Smooth muscle cell (in vitro differentiated cells): ENCODE measurements around the gene ZNF669. TPM values are rescaled to one million over a fixed set of nuclear protein-coding genes. Genes with fewer than 3 reads are reported as not detected.

Experiments used
- DNase-seq: peaks from one replicate; lab custom pipeline; 2025; ENCODE audit not compliant: unreplicated experiment; lab: John Stamatoyannopoulos, UW
- H2AFZ ChIP-seq: fragments of 200-600 bp; sonication (generic); 2 replicates; pipeline ENCODE4 v1.6.0; 2016; ENCODE audit warnings: antibody characterized with exemption, low read depth, mild to moderate bottlenecking
- H3F3A ChIP-seq: fragments of 200-600 bp; sonication (generic); 2 replicates; pipeline ENCODE4 v1.6.0; 2017; ENCODE audit warnings: antibody characterized with exemption, low read depth
- H3K27ac ChIP-seq: fragments of 200-600 bp; sonication (generic); 2 replicates; pipeline ENCODE4 v1.5.1; 2016; ENCODE audit warnings: low read depth, mild to moderate bottlenecking
- H3K27me3 ChIP-seq: fragments of 200-600 bp; sonication (generic); 2 replicates; pipeline ENCODE4 v1.6.1; 2016; ENCODE audit warnings: low read depth, mild to moderate bottlenecking
- H3K36me3 ChIP-seq: fragments of 200-600 bp; sonication (generic); 2 replicates; pipeline ENCODE4 v1.5.1; 2016; ENCODE audit warnings: low read depth
- H3K4me1 ChIP-seq: fragments of 200-600 bp; sonication (generic); 2 replicates; pipeline ENCODE4 v1.5.1; 2016; ENCODE audit warnings: low read depth
- H3K4me2 ChIP-seq: fragments of 200-600 bp; sonication (generic); 2 replicates; pipeline ENCODE4 v1.6.0; 2016; ENCODE audit warnings: mild to moderate bottlenecking
- H3K4me3 ChIP-seq: fragments of 200-600 bp; sonication (generic); 2 replicates; pipeline ENCODE4 v1.5.1; 2016; ENCODE audit warnings: mild to moderate bottlenecking
- H3K79me2 ChIP-seq: fragments of 200-600 bp; sonication (generic); 2 replicates; pipeline ENCODE4 v1.6.0; 2016; ENCODE audit warnings: low read depth, mild to moderate bottlenecking
- H3K9ac ChIP-seq: fragments of 200-600 bp; sonication (generic); 2 replicates; pipeline ENCODE4 v1.6.0; 2016; ENCODE audit warnings: low read depth
- H3K9me3 ChIP-seq: fragments of 200-600 bp; sonication (generic); replicated peaks from 2 replicates; pipeline ENCODE4 v1.5.1; 2016; ENCODE audit warnings: low read depth
- H4K20me1 ChIP-seq: fragments of 200-600 bp; sonication (generic); 2 replicates; pipeline ENCODE4 v1.6.0; 2016; ENCODE audit warnings: low read depth
- WGBS: methylation state at CpG from one replicate; pipeline ENCODE4 v1.1.7; 2016; ENCODE audit warnings: low lambda C conversion rate; 5-methylcytosine and 5-hydroxymethylcytosine counted together
- polyA plus RNA-seq: library from polyadenylated mRNA; unstranded; fragments of >200 nt; fragmentation: Nextera tagmentation; extraction: Ambion mirVana; gene quantifications from 2 replicates; pipeline ENCODE4 v1.2.1, GENCODE V29; 2016
- total RNA-seq: library from RNA; depleted of rRNA; stranded (reverse); fragments of >200 nt; gene quantifications from 2 replicates; pipeline ENCODE4 v1.2.3, GENCODE V29; 2014
- TF ChIP-seq, protein P1 (sequence below): fragments of 200-600 bp; sonication (generic); IDR thresholded peaks from 2 replicates; pipeline ENCODE4 v1.5.1; 2017; ENCODE audit warnings: borderline replicate concordance, mild to moderate bottlenecking, antibody characterized with exemption; ENCODE audit not compliant: insufficient read depth, poor library complexity, severe bottlenecking

Gene ZNF669
- total and polyA plus RNA-seq, 2 experiments from 2014 or later: 3.7 to 17.2 TPM

GRCh38 chr1:247096958-247097357 lies 7.2 kb downstream of the ZNF669 start:
- Histone ChIP-seq H3K27ac (no peak overlapping the region), H2AFZ (no peak overlapping the region), H3K9me3 (peaks cover 27% of the 10 kb centered on the region), H4K20me1 (no peaks in the 10 kb centered on the region), H3K27me3 (no peaks in the 10 kb centered on the region), H3K4me2 (no peak overlapping the region), H3K36me3 (peaks cover 33% of the 10 kb centered on the region), H3F3A (no peaks in the 10 kb centered on the region), H3K9ac (no peak overlapping the region), H3K4me3 (no peak overlapping the region), H3K79me2 (peaks cover 12% of the 10 kb centered on the region), H3K4me1 (no peaks in the 10 kb centered on the region)
- 90% methylated on average over 5 of the region's 5 CpGs for WGBS
- TF ChIP-seq, protein P1, sequence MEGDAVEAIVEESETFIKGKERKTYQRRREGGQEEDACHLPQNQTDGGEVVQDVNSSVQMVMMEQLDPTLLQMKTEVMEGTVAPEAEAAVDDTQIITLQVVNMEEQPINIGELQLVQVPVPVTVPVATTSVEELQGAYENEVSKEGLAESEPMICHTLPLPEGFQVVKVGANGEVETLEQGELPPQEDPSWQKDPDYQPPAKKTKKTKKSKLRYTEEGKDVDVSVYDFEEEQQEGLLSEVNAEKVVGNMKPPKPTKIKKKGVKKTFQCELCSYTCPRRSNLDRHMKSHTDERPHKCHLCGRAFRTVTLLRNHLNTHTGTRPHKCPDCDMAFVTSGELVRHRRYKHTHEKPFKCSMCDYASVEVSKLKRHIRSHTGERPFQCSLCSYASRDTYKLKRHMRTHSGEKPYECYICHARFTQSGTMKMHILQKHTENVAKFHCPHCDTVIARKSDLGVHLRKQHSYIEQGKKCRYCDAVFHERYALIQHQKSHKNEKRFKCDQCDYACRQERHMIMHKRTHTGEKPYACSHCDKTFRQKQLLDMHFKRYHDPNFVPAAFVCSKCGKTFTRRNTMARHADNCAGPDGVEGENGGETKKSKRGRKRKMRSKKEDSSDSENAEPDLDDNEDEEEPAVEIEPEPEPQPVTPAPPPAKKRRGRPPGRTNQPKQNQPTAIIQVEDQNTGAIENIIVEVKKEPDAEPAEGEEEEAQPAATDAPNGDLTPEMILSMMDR: no peak
- no peak for DNase-seq

DNA sequence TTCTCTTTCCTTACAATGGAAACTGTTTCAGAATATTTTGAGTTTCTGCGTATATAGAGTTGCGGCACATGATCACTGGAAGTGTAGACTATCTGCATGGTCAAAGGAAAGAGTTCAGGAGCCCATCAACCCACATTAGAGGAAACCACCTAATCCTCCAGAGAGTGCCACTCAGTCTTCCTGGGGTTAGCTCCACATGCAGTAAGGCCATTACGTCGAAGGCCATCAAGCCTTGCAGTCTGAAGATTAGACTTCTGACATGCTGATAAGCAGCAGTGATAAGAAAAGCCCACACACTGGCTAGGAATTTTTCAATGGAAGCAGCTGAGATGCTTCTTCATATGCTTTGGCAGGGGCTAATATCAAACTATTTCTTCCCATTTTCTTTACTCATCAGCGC lies 7.6 kb downstream of the ZNF669 start:
- Histone ChIP-seq H3K9ac (no peak overlapping the region), H3K4me3 (no peak overlapping the region), H2AFZ (no peak overlapping the region), H3K27me3 (no peaks in the 10 kb centered on the region), H3K4me1 (no peaks in the 10 kb centered on the region), H3F3A (no peaks in the 10 kb centered on the region), H4K20me1 (no peaks in the 10 kb centered on the region), H3K27ac (no peak overlapping the region), H3K9me3 (peaks cover 22% of the 10 kb centered on the region), H3K4me2 (no peak overlapping the region), H3K79me2 (peaks cover 12% of the 10 kb centered on the region), H3K36me3 (peaks cover 29% of the 10 kb centered on the region)
- no peak for DNase-seq
- TF ChIP-seq, protein P1: no peak
- 71% methylated on average over 5 of the region's 5 CpGs for WGBS

GRCh38 chr1:247096112-247096511 lies 8.0 kb downstream of the ZNF669 start:
- H3K4me1 ChIP-seq: no peaks in the 10 kb centered on the region
- H3K79me2 ChIP-seq: peaks cover 9% of the 10 kb centered on the region
- peaks cover 18% of the 10 kb centered on the region for H3K9me3 ChIP-seq
- DNase-seq: no peak
- H3K27me3 ChIP-seq: no peaks in the 10 kb centered on the region
- no peak overlapping the region for H3K27ac ChIP-seq
- no peaks in the 10 kb centered on the region for H3F3A ChIP-seq
- WGBS: 94% methylated on average over 3 of the region's 3 CpGs
- TF ChIP-seq, protein P1: no peak
- no peak overlapping the region for H3K4me3 ChIP-seq
- H3K4me2 ChIP-seq: no peak overlapping the region
- H2AFZ ChIP-seq: no peak overlapping the region
- no peak overlapping the region for H3K9ac ChIP-seq
- H4K20me1 ChIP-seq: no peaks in the 10 kb centered on the region
- H3K36me3 ChIP-seq: peaks cover 24% of the 10 kb centered on the region

DNA sequence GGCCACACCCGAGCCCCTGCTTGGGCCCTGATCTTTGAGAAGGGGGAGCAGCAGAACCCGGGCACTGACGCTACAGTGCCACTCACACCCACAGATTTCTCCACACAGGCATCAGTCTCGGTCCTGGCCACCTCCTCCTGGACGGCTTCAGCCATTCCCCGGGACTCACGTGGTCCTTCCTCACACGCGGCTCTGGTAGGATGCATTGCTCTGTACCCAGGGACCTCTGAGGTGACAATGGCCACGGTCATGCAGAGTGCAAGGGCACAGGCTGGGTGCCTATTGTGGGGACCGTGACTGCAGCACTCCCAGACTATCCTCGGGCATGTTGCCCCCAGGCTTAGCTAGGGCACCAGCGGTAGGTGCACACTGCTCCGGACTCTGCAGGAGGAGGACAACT lies 13.7 kb downstream of the ZNF669 start:
- H3K4me2 ChIP-seq: no peak overlapping the region
- no peak overlapping the region for H2AFZ ChIP-seq
- no peak for DNase-seq
- no peaks in the 10 kb centered on the region for H3K27me3 ChIP-seq
- no peak overlapping the region for H3K9ac ChIP-seq
- no peaks in the 10 kb centered on the region for H3F3A ChIP-seq
- H3K4me1 ChIP-seq: no peaks in the 10 kb centered on the region
- TF ChIP-seq, protein P1: no peak
- H3K79me2 ChIP-seq: no peaks in the 10 kb centered on the region
- no peaks in the 10 kb centered on the region for H3K36me3 ChIP-seq
- no peak overlapping the region for H3K27ac ChIP-seq
- H4K20me1 ChIP-seq: no peaks in the 10 kb centered on the region
- H3K9me3 ChIP-seq: no peaks in the 10 kb centered on the region
- no peak overlapping the region for H3K4me3 ChIP-seq
- 89% methylated on average over 14 of the region's 14 CpGs for whole genome bisulfite sequencing
